T1000 (cell line): ENCODE results near the gene ATP2B2.

Experiments
- DNase-seq: peaks from one replicate; lab custom pipeline; 2025; ENCODE audit warnings: mixed read lengths; lab: John Stamatoyannopoulos, UW

ATP2B2 gene

GRCh38 chr3:10493202-10493589, 12.2 kb downstream of the ATP2B2 start:
- DNase-seq = no peak

GRCh38 chr3:10492364-10493201, 12.8 kb downstream of the ATP2B2 start:
- DNase-seq = no peak

- no peak for DNase-seq
Observed at GRCh38 chr3:10489746-10490483, 15.5 kb downstream of the ATP2B2 start.

- no peak for DNase-seq
Observed at GRCh38 chr3:10487988-10488633, 17.3 kb downstream of the ATP2B2 start.

- no peak for DNase-seq
Observed at GRCh38 chr3:10485806-10486205, 19.6 kb downstream of the ATP2B2 start.

GRCh38 chr3:10485380-10485779, 20.0 kb downstream of the ATP2B2 start:
- DNase-seq = no peak

GRCh38 chr3:10484709-10485108, 20.7 kb downstream of the ATP2B2 start:
- DNase-seq = no peak

GRCh38 chr3:10483686-10484345, 21.6 kb downstream of the ATP2B2 start:
- DNase-seq = no peak

GRCh38 chr3:10483364-10483675, 22.1 kb downstream of the ATP2B2 start:
- DNase-seq = no peak

- no peak for DNase-seq
Observed at GRCh38 chr3:10482631-10483363, 22.6 kb downstream of the ATP2B2 start.

- DNase-seq = no peak
Observed at GRCh38 chr3:10480871-10481378, 24.5 kb downstream of the ATP2B2 start.

GRCh38 chr3:10479311-10479710, 26.1 kb downstream of the ATP2B2 start:
- DNase-seq = no peak

- DNase-seq = no peak
Observed at GRCh38 chr3:10475983-10476382, 29.4 kb downstream of the ATP2B2 start.

GRCh38 chr3:10474847-10475246, 30.5 kb downstream of the ATP2B2 start:
- no peak for DNase-seq

GRCh38 chr3:10474275-10474646, 31.1 kb downstream of the ATP2B2 start:
- DNase-seq = no peak

GRCh38 chr3:10473581-10474274, 31.7 kb downstream of the ATP2B2 start:
- no peak for DNase-seq

- no peak for DNase-seq
Observed at GRCh38 chr3:10472877-10473440, 32.4 kb downstream of the ATP2B2 start.

GRCh38 chr3:10471054-10471688, 34.2 kb downstream of the ATP2B2 start:
- DNase-seq = no peak

GRCh38 chr3:10470120-10471053, 35.0 kb downstream of the ATP2B2 start:
- no peak for DNase-seq
